Activated naive CD8-positive, alpha-beta T cell (primary cell): ENCODE measurements around the gene EPN1.
A peak's percentile ranks its signal among the peaks of the same experiment; 100 is the strongest.

ENCODE experiments used
- H3K27ac Mint-ChIP-seq: one replicate; pipeline ENCODE4 v1.8.0; 2021; ENCODE audit warnings: mixed read lengths
- H3K27me3 Mint-ChIP-seq: one replicate; pipeline ENCODE4 v1.8.0; 2021; ENCODE audit warnings: mixed read lengths
- H3K36me3 Mint-ChIP-seq: one replicate; pipeline ENCODE4 v1.8.0; 2021; ENCODE audit warnings: mixed read lengths
- H3K4me1 Mint-ChIP-seq: one replicate; pipeline ENCODE4 v1.8.0; 2021; ENCODE audit warnings: low read depth, mixed read lengths
- H3K4me3 Mint-ChIP-seq: one replicate; pipeline ENCODE4 v1.8.0; 2021; ENCODE audit warnings: mild to moderate bottlenecking, mixed read lengths
- H3K9me3 Mint-ChIP-seq: one replicate; pipeline ENCODE4 v1.8.0; 2021; ENCODE audit warnings: low read depth, mixed read lengths

EPN1 gene

DNA sequence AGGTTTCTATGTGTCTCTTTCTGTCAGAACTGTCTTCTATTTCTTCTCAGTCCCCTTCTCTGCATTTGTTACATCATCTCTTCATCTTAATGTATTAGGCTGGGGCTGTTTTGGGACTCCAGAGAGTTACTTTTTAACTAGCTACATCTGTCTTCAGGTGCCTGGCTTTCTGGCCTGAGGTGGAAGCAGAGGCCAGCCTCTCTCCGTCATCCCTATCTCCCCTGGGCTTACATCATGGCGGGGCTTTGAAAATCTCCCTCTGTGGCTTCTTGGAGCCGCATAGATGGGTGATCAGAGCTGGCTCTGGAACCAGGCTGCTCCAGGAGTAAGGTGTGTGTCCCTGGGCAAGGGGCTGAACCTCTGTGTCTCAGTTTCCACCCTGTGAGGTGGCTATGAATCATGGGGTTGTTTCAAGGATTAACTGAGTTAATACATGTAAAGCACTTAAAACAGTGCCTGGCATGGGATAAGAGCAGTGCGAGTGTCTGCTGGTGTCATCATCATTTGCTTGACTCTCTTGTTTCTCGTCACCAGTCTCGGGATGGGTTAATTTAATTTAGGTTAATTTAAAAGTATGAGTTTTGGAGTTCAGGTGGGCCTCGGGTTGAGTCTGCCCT, 2.0 kb downstream of the EPN1 start:
- Mint-ChIP-seq H3K27ac (peak overlapping the region; percentile 56), H3K9me3 (no peaks in the 10 kb centered on the region), H3K27me3 (no peaks in the 10 kb centered on the region), H3K4me3 (peak overlapping the region; percentile 97), H3K36me3 (peaks cover 2% of the 10 kb centered on the region), H3K4me1 (peaks cover 57% of the 10 kb centered on the region)

DNA sequence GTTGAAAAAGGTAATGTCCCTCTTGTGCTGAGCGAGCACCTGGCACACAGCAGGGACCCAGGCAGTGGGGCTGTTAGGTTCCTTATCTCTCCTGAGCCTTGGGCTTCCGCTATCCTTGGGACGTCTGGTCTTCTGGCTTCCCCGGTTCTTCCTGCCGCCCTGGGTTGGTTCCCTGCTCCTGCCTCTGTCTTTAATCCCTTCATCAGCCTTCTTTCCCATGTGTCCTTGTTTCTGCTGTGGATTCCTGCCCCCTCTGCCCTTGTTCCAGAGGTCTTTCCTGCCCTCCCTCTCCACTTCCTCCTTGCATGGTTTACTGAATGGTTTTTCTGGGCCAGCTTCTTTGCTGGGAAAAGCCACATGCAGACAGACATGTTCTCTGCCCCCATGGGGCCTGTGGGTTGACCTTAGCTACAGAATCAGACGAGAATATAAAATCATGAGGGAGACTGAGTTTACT, 2.6 kb downstream of the EPN1 start:
- H3K4me1 Mint-ChIP-seq, result peaks cover 54% of the 10 kb centered on the region
- H3K27ac Mint-ChIP-seq, result peak overlapping the region; percentile 30
- H3K27me3 Mint-ChIP-seq, result no peaks in the 10 kb centered on the region
- no peaks in the 10 kb centered on the region for H3K9me3 Mint-ChIP-seq
- peak overlapping the region; percentile 97 for H3K4me3 Mint-ChIP-seq
- H3K36me3 Mint-ChIP-seq, result peaks cover 2% of the 10 kb centered on the region

GRCh38 chr19:55678121-55678671, 3.2 kb downstream of the EPN1 start:
- Mint-ChIP-seq H3K27ac (peak overlapping the region; percentile 30), H3K36me3 (peaks cover 2% of the 10 kb centered on the region), H3K4me1 (peaks cover 53% of the 10 kb centered on the region), H3K4me3 (peak overlapping the region; percentile 97), H3K27me3 (no peaks in the 10 kb centered on the region), H3K9me3 (no peaks in the 10 kb centered on the region)

DNA sequence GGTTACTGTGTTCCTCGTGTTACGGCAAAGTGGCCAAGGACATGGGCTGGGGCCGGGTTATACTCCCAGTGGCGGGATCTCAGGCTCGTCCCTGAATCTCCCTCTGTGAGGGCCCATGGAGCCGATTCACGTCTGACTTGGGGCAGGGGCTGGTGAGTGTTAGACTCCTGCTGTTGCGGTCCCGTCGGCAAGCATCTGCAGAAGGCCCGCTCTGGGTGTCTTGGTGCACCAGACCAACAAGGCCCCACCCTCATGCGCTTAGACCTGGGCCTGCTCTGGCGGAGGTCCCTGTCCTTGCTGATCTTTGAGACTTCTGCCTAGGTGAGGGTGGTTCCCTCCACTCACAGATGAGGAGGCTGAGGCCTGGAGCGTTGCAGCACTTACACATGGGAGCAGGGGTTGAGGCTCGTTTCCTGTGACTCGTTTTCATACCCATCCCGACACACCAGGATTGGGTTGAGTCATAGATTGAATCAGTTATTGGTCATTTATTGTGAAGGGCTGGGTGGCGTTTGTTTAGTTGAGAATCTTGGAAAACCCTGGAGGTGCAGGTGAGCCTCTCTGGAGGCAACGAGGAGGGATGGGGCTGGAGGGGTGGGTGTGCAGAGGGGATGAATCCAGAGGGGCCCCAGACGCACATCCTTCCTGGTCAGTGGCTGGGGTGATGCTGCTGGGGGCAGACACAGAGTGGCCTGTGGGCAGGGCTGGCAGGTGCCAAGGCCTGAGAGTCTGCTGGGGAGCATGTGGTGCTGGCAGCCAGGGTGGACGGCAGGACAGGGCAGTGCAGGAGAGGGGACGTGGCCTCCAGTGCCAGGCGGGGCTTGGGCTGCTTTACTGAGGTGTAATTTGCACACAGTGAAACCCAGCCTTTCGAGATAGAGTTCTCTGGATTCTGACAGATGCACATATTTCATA, 4.6 kb downstream of the EPN1 start:
- no peaks in the 10 kb centered on the region for H3K27me3 Mint-ChIP-seq
- peaks cover 2% of the 10 kb centered on the region for H3K36me3 Mint-ChIP-seq
- H3K9me3 Mint-ChIP-seq, result no peaks in the 10 kb centered on the region
- peak overlapping the region; percentile 61 for H3K27ac Mint-ChIP-seq
- H3K4me1 Mint-ChIP-seq, result peaks cover 46% of the 10 kb centered on the region
- no peak overlapping the region for H3K4me3 Mint-ChIP-seq

GRCh38 chr19:55680339-55681130, 5.5 kb downstream of the EPN1 start:
- Mint-ChIP-seq H3K9me3 (no peaks in the 10 kb centered on the region), H3K36me3 (peaks cover 2% of the 10 kb centered on the region), H3K27me3 (no peaks in the 10 kb centered on the region), H3K4me1 (peaks cover 44% of the 10 kb centered on the region), H3K27ac (no peak overlapping the region), H3K4me3 (peak overlapping the region; percentile 5)

DNA sequence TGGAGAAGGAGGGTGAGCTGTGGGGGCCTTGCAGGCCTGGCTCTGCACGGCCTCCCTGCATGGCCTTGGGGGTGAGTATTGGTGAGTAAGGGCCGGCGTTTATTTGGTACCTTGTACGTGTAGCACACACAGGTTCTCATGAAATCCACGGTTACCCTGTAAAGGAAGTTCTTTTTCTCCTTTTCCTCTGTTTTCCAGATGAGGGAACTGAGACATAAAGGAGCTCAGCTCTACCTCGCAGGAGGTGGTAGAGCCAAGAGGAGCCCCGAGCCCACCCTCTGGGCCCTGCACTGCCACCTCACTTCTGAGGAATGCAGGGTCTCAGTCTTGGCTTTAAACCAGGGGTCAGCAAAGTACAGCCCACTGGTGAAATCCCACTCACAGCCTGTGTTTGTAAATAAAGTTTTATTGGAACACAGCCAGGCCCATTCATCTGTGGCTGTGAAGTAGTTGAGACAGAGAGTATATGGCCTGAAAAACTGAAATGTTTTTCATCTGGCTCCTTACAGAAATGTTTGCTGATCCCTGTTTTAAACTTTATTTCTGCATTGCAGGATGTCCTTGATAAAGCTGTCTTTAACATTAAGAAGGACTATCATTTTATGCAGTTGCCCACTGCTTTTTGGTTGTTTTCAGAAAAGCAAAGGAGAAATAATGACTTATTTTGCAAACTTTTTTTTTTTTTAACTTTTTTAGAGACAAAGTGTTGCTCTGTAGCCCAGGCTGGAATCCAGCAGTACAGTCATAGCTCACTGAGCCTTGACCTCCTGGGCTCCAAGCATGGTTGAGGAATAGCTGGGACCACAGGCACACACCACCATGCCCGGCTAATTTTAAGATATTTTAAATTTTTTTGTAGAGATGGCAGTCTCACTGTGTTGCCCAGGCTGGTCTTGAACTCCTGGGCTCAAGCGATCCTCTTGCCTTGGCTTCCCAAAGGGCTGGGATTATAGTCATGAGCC, 6.4 kb downstream of the EPN1 start:
- Mint-ChIP-seq H3K9me3 (no peaks in the 10 kb centered on the region), H3K4me1 (peaks cover 39% of the 10 kb centered on the region), H3K27me3 (no peaks in the 10 kb centered on the region), H3K4me3 (no peak overlapping the region), H3K27ac (no peak overlapping the region), H3K36me3 (peaks cover 2% of the 10 kb centered on the region)

DNA sequence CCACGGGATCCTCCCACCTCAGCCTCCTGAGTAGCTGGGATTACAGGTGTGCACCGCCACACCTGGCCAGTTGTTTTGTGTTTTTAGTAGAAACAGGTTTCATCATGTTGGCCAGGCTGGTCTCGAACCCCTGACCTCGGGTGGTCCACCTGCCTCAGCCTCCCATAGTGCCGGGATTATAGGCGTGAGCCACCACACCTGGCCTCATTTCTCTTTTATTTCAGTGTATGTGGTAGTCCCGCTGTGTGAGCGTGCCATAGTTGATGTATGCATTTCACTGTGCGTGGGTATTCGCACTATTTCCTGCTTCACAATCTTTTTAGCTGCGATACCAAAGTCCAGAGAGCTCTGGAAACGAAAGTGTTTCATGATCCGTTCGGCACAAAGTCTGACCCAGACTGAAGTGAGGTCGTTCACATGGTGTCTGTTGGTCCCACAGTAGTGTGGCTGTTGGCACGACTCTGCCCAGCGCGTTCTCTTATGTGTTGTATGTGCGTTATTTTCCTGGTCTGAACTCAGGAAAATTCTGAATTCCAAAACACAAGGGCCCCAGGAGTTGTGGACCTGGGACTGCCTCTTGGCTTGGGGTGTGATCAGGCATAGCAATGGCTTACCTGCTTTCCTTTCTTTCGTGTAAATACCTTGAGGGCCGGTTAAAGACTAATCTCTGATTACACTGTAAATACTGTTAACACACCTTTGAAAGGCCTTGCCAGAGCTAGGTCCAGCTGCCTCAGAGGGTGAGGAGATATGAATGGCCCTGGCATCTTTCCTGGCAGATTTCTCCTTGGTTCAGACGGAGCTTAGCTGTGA, 8.6 kb downstream of the EPN1 start:
- Mint-ChIP-seq H3K36me3 (peaks cover 2% of the 10 kb centered on the region), H3K4me3 (no peak overlapping the region), H3K4me1 (peaks cover 19% of the 10 kb centered on the region), H3K27ac (no peak overlapping the region), H3K27me3 (no peaks in the 10 kb centered on the region), H3K9me3 (no peaks in the 10 kb centered on the region)

- Mint-ChIP-seq H3K36me3 (no peaks in the 10 kb centered on the region), H3K27ac (no peak overlapping the region), H3K9me3 (no peaks in the 10 kb centered on the region), H3K4me3 (no peak overlapping the region), H3K4me1 (peaks cover 9% of the 10 kb centered on the region), H3K27me3 (no peaks in the 10 kb centered on the region)
These were observed 10.1 kb downstream of the EPN1 start for GRCh38 chr19:55684946-55685681.

DNA sequence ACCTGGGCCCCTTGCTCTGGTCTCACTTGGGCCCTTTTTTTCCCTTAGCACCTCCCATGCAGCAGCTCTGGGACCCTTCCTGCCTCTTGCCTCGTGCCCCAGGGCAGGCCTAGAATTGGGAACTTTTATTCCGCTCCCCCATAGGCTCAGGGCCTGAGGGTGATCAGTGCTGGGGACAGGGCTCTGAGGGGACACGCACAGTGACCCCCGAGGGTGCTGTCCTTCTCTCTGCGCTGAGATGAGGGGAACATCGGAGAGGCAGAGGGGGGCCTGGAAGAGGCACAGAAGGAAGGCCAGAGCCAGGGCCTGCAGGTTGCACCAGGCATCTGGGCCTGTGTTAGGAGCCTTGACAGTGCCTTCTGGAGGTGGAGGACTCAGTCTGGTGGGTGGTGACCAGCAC, 10.8 kb downstream of the EPN1 start:
- Mint-ChIP-seq H3K9me3 (no peaks in the 10 kb centered on the region), H3K36me3 (no peaks in the 10 kb centered on the region), H3K4me3 (no peak overlapping the region), H3K27ac (no peak overlapping the region), H3K4me1 (peaks cover 5% of the 10 kb centered on the region), H3K27me3 (no peaks in the 10 kb centered on the region)

GRCh38 chr19:55686311-55687050, 11.5 kb downstream of the EPN1 start:
- Mint-ChIP-seq H3K27ac (no peak overlapping the region), H3K4me3 (no peak overlapping the region), H3K27me3 (no peaks in the 10 kb centered on the region), H3K4me1 (peaks cover 4% of the 10 kb centered on the region), H3K36me3 (no peaks in the 10 kb centered on the region), H3K9me3 (no peaks in the 10 kb centered on the region)

GRCh38 chr19:55687281-55688201, 12.5 kb downstream of the EPN1 start:
- no peaks in the 10 kb centered on the region for H3K36me3 Mint-ChIP-seq
- H3K9me3 Mint-ChIP-seq, result no peaks in the 10 kb centered on the region
- H3K27me3 Mint-ChIP-seq, result no peaks in the 10 kb centered on the region
- no peak overlapping the region for H3K4me3 Mint-ChIP-seq
- no peak overlapping the region for H3K27ac Mint-ChIP-seq
- H3K4me1 Mint-ChIP-seq, result peaks cover 3% of the 10 kb centered on the region
